GM18526 (cell line): ENCODE data around the gene FHAD1.

Experiments
- POLR2A ChIP-seq: IDR thresholded peaks from 3 replicates; pipeline ENCODE4 v1.6.1; 2011; ENCODE audit not compliant: insufficient read length; ENCODE audit errors: extremely low read depth

FHAD1 gene

DNA sequence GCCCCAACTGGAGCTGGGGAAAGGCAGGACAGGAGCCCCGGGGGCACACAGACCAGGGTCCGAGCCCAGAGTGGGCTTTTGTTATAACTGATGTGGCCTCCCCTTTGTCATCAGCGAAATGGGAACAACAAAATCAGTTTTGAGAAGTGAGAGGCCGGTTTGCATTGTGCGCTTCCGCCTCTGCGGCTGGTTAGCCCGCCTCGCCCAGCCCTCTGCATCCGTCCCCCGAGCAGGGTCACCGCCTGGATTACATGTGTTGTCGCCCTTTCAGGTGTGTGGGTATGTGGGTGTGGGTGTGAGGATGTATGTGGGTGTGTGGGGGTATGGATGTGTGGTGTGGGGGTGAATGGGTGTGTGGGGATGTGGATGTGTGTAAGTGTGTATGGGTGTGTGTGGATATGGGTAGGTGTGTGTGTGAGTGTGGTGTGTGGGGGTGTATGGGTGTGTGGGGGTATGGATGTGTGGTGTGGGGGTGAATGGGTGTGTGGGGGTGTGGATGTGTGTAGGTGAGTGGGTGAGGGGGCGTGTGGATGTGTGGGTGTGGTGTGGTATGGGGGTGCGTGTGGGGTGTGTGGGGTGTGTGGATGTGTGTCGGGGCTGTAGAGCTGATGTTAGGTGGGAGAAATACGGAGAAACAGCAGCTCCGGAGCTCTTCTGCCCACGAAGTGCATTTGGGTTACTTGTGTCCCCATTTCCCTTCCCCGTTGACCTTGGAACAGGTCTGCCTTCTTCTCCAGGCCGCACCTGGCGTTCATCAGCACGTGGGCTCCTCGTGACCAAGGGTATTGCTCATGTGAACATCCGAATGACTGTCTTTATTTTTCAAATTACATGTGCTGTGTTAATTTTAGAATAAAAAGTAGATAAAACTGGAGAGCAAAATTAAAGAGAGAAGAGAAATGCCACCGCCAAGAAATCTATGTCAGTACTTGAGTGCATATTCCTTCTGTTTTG, 67.6 kb downstream of the FHAD1 start:
- TF ChIP-seq POLR2A = no peak

DNA sequence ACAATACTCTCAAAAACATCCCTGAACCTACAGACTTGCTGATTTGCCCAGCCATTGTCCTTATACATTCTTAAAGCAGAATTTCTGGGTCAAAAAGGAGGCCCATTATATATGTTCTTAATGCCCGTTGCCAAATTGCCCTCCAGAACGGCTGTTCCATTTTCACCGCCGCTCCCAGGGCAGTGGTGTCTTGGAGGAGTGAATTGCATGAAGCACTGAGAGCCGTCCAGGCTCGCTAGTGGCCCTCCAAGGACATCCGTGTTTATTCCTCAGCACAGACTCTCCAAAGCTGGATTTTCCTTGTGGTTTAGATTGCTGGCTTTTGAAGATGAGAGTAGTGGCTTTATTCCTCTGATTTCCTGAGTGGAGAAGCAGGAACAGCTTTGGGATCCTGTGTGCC, 68.8 kb downstream of the FHAD1 start:
- no peak for TF ChIP-seq POLR2A

DNA sequence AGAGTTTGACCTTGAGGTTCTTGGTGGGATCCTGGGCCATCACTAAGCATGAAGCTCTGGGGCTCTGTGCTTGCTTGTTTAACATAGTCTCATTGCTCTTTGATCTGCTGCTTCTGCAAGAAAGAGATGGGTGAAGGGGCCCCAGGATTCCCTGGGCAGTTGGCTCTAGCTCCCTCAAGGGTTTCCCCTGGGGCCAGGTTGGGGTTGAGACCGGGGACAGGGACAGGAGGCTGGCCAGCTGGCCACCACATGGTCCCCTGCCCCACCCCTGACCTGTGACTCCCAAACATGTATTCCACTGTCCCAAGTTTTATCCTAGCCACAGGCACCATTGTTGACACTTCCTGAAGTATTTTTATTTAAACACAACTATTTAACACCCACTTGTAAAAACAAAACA, 69.5 kb downstream of the FHAD1 start:
- no peak for TF ChIP-seq POLR2A

DNA sequence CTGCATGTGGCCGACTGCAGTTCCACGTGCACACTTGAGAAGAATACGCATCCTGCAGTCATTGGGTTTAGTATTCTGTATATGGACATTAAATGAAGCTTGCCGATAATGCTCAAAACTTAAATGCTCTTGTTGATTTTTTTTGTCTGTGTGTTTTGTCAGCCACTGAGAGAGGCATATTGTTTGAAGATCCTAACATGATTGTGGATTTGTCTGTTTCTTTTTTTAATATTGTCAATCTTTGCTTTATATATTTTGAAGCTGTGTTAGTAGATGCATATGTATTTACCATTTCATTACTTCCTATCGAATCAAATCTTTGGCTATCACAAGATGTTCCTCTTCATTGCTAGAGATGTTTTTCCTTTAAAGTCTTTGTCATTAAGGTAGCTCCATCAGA, 73.2 kb downstream of the FHAD1 start:
- TF ChIP-seq POLR2A = no peak

DNA sequence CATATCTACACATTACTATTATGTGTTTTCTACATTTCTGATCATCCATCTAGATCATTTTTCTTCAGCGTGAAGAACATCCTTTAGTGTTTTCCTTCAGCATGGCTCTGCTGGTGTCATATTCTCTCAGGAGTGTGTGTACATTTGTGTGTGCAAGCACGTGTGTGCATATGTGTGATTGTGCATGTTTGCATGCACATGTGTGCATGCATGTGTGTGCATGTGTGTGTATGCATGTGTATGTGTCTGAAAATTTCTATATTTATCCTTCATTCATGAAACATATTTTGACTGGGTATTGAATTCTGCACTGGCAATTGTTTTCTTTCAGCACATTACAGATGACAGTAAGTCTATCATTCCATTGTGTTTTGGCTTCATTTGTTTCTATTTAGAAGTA, 74.6 kb downstream of the FHAD1 start:
- TF ChIP-seq POLR2A = no peak

DNA sequence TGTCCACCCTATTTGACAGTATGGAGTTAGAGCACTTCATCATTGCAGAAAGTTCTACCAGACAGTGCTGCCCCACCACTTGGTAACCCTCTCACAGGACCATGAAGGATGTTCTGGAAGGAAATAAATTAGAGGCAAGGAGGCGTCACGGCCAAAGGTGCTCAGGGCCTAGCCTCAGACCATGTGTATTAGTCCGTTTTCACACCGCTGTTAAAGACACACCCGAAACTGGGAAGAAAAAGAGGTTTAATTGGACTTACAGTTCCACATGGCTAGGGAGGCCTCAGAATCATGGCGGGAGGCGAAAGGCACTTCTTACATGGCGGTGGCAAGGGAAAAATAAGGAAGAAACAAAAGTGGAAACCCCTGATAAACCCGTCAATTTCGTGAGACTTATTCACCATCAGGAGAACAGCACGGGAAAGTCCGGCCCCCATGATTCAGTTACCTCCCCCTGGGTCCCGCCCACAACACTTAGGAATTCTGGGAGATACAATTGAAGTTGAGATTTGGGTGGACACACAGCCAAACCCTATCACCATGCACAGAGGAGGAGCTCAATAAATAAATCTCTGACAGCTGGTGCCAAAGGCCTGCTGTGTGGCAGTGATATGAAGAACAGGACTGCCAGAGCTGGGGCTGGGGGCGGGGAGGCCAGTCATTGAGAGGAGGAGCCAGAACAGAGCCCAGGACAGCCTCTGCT, 75.8 kb downstream of the FHAD1 start:
- no peak for TF ChIP-seq POLR2A

DNA sequence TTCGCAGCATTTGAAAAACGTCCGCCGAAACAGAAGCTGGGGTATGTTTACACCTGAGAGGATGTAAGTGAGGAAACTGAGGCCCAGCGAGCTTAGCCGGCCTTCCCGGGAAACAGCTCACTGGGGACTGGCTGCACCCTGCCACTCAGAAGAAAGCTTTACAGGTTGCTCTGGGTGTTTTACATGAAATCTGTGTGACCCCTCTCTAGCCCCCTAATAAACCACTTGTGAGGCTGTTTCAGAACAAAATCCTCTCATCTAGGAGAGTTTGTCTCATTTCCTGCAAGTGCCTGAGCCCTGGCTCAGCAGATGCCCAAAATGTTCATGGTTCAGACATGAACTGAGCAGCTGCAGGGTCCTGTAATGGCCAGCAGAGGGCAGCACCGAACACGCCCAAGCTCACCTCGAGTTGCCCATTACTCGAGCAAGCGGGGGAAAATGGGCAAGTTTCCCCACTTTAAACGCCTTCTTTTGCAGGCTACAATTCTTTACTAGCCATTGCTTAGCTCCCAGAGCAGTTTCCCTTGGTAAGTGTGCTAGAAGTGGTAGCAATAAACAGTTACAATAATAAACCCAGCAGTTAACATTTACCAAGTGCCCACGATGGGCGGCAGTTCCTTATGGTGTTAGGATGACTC, 76.4 kb downstream of the FHAD1 start:
- TF ChIP-seq POLR2A = no peak

DNA sequence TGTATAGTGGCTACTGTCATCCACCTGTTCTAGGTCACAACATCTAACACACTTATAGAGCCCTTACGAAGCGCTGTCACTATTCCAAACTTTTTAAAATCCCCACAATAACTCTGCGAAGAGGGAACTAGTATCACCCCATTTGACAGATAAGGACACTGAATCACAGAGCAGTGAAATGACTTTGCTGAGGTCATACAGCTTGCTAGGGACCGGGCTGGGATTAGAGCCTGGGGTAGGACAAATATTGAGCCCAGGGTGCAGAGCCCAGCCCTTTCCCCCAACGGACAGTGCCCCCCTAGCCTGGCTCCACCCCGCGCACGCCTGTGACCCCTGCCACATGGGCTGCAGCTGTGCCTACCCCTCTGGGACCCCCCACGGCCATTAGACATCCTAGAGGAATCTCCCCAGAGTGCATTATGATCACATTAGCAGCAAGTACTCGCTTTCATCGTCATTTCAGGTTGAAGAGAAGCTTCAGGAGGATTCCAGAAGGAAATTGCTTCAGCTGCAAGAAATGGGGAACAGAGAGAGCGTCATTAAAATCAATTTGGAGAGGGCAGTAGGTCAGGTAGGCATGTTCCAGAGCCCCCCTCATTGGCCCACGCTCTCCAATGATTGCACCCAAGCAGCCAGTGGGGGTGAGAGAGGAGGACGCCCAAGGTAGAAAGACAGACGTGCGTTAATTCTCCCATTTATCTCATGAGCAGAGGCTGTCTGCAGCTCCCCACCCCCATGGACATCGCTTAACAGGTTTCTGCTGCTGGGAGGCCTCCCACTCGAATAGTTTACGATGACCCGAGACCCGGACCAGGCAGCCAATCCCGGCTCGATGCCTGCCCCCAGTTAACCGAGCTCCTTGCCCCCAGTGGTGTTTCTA, 77.2 kb downstream of the FHAD1 start:
- no peak for TF ChIP-seq POLR2A

DNA sequence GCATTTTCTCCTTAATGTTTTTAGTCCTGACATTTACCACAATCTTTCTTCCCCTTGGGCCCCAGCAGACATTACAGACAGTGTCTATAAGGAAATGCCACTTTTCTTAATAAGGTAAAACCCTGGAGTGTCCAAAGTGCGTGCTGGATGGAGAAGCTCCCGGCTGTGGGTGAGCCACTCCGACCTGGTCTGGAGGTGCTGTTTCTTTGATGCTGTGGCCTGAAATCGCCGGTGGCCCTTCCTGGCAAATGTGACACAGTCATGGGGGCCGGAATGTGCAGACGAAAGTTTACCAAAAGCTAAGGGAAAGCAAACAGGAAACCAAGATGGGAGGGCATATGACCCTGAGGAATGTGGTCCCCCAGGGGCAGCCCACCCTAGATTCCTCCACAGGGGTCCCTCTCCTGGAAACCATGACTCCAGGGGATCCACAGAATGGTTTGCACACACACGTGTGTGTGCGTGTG, 77.9 kb downstream of the FHAD1 start:
- no peak for TF ChIP-seq POLR2A

DNA sequence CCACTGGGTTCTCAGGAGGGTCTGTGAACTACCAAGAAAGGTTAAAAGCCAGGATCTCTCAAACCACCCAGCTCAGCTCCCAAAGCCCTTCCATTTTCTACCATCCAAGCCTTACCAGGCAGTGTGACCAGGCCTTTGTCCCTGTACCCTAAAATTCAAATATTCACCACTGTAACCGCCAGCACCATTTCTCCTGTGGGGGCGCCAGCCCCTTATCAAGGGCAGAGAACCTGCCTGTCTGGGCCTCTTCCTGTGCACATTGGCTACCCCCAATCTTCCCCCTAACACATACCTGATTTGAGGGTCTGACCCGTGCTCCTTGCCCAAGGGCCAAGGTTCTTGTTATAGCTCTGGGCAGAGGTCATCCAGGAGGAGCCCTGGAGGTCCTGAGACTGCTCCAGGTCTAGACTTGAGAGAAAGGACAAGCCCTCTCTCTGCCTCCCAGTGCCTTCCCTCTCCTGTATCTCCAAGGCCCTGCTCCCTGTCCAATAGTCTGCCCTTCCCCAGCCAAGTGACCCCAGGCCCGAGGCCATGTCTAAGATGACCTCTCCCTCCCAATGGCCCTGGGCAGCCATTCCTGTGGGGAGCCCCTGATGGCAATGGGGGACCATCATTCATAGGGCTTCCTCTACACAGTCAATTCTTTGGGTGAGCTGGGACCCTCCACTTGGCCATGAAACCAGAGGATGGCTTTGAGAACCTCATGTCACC, 78.5 kb downstream of the FHAD1 start:
- TF ChIP-seq POLR2A = no peak

DNA sequence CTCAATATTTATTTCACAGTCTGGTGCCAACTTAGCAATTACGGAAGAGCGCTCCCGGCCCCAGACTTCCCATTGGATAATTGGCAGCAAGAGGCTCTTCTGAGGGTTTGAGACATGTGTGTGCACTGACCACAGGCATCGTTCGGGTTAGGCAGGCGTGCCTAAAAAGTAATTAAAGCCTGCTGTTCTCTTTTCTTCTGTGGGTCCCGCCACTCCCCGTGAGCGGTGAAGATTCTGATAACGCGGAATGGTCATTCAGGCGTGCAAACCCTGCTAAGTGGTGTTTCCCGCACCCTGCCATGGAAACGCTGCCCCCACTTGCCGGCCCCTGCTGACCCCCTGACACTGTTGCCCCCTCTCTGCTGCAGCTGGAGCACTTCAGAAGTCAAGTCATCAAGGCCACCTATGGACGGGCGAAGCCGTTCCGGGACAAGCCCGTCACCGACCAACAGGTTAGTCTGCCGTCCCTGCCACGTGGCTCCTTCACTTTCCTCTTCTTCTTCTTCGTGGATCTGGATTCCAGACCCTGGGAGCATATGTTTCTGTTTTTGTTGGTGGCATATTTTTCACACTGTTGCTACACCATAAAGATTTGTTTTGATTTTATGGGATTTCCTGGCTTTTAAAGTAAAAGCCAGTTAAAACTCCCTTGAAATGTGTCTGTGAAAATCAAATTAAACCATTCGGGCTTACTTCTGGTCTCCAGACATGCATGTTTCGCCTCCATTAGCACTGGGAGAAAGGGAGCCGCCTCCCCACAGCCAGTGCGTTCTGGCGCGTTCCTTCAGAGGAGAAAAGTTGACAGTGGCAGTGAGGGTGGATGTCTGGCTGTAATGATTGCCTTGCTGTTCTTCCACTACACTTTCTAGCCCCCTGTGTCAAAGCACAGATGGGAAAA, 79.9 kb downstream of the FHAD1 start:
- no peak for TF ChIP-seq POLR2A

DNA sequence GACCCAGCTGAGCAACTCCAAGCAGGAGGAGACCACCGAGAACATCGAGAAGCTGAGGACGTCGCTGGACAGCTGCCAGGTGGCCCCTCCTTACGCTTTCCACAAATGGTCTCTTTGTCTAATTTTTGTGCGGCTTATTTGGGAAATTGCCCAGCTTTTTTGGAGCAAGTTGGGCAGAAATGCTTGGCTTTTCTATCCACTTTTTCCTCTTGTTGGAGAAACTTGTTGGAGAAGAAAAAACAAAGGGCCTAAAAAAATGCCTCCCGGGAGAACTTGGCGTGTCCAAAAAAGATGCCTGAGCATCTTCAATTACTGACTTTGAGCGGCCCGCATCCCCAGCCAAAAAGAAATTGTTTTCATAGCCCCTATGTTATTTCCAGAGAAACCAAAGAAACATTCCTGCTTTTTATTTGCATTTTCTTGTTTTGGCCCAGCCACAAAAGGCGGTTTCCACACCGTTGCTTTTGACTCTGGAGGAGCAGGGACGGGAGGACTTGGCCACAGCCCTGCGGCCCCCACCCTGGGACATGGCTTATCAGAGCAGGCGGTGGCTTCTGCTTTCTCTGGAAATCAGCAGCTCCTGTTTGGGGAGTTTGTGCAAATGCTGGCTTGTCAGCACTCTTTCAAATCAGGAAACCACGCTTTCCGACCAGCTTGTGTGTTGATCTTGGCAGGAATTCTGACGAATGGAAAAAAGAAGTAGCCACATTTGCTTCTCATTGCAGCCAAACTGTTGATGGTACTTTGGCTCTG, 81.5 kb downstream of the FHAD1 start:
- no peak for TF ChIP-seq POLR2A
